Upper lobe of right lung (tissue), 1 donor: ENCODE data around the gene MYOD1. TPM values are rescaled to one million over a fixed set of nuclear protein-coding genes. Genes with fewer than 3 reads are reported as not detected.

Experiments
- ATAC-seq: fragments of 200-7000 bp; cut with Tn5 transposase; one replicate; pipeline ENCODE4 v1.9.1; 2020; ENCODE audit warnings: mild to moderate bottlenecking, moderate library complexity
- DNase-seq: peaks from one replicate; pipeline ENCODE4 v3.0.0-alpha.2; 2020
- H3K27ac ChIP-seq: fragments of 200-600 bp; one replicate; pipeline ENCODE4 v1.8.0; 2022
- H3K27me3 ChIP-seq: fragments of 200-600 bp; one replicate; pipeline ENCODE4 v1.8.0; 2022; ENCODE audit warnings: mild to moderate bottlenecking
- H3K36me3 ChIP-seq: fragments of 200-600 bp; one replicate; pipeline ENCODE4 v1.8.0; 2022
- H3K4me1 ChIP-seq: fragments of 200-600 bp; one replicate; pipeline ENCODE4 v1.8.0; 2022
- H3K4me3 ChIP-seq: fragments of 200-600 bp; one replicate; pipeline ENCODE4 v1.8.0; 2022; ENCODE audit warnings: mild to moderate bottlenecking
- H3K9me3 ChIP-seq: fragments of 200-600 bp; one replicate; pipeline ENCODE4 v1.8.0; 2022
- CTCF ChIP-seq: fragments of 200-600 bp; IDR thresholded peaks from one replicate; pipeline ENCODE4 v1.8.0; 2022; ENCODE audit warnings: antibody characterized with exemption
- intact Hi-C: fragments of 100-400 bp; cut with DNase I; formaldehyde crosslinking; loops from one replicate; pipeline ENCODE4 v1.11.0; 2022
- total RNA-seq: library from RNA; stranded (reverse); fragmentation: NEBNext Ultra II Directional; extraction: Animal tissue kit (Norgen Biotek cat#: 25700); gene quantifications from one replicate; pipeline ENCODE4 v1.2.1, GENCODE V29; 2021
- donor health status: DM: no; HTN: yes; CAD: no; lungs with severe emphysema.

MYOD1 gene
- total RNA-seq, 1 donor from 2014 or later, result not detected

GRCh38 chr11:17697175-17697949, 22.0 kb upstream of the MYOD1 start:
- peaks cover 43% of the 10 kb centered on the region for H3K27me3 ChIP-seq
- H3K27ac ChIP-seq, result no peak overlapping the region
- ATAC-seq (no peak), DNase-seq (no peak)
- no peaks in the 10 kb centered on the region for H3K36me3 ChIP-seq
- intact Hi-C loops, result no loop called here
- H3K4me3 ChIP-seq, result no peak overlapping the region
- H3K4me1 ChIP-seq, result no peaks in the 10 kb centered on the region
- no peak for TF ChIP-seq CTCF
- no peaks in the 10 kb centered on the region for H3K9me3 ChIP-seq

GRCh38 chr11:17699147-17700114, 19.9 kb upstream of the MYOD1 start:
- TF ChIP-seq CTCF, result no peak
- H3K36me3 ChIP-seq, result no peaks in the 10 kb centered on the region
- H3K27ac ChIP-seq, result no peak overlapping the region
- H3K4me3 ChIP-seq, result no peak overlapping the region
- no peak for ATAC-seq
- intact Hi-C loops, result no loop called here
- H3K4me1 ChIP-seq, result no peaks in the 10 kb centered on the region
- no peaks in the 10 kb centered on the region for H3K9me3 ChIP-seq
- H3K27me3 ChIP-seq, result peaks cover 27% of the 10 kb centered on the region
- no peak for DNase-seq

GRCh38 chr11:17700991-17701390, 18.4 kb upstream of the MYOD1 start:
- Histone ChIP-seq H3K4me1 (no peaks in the 10 kb centered on the region), H3K9me3 (no peaks in the 10 kb centered on the region), H3K4me3 (no peak overlapping the region), H3K27ac (no peak overlapping the region), H3K36me3 (no peaks in the 10 kb centered on the region), H3K27me3 (peaks cover 13% of the 10 kb centered on the region)
- no peak for ATAC-seq
- intact Hi-C loops, result no loop called here
- no peak for TF ChIP-seq CTCF
- no peak for DNase-seq

- no peaks in the 10 kb centered on the region for H3K27me3 ChIP-seq
- no peaks in the 10 kb centered on the region for H3K4me1 ChIP-seq
- DNase-seq, result no peak
- no peak overlapping the region for H3K4me3 ChIP-seq
- no peak for TF ChIP-seq CTCF
- no peaks in the 10 kb centered on the region for H3K36me3 ChIP-seq
- no peaks in the 10 kb centered on the region for H3K9me3 ChIP-seq
- H3K27ac ChIP-seq, result no peak overlapping the region
- intact Hi-C loops, result no loop called here
- ATAC-seq, result peak; percentile 52
Measured at GRCh38 chr11:17702876-17703275, 16.5 kb upstream of the MYOD1 start.

GRCh38 chr11:17703951-17704350, 15.4 kb upstream of the MYOD1 start:
- Histone ChIP-seq H3K9me3 (no peaks in the 10 kb centered on the region), H3K4me1 (no peaks in the 10 kb centered on the region), H3K36me3 (no peaks in the 10 kb centered on the region), H3K27ac (no peak overlapping the region), H3K4me3 (no peak overlapping the region), H3K27me3 (no peaks in the 10 kb centered on the region)
- intact Hi-C loops, result no loop called here
- DNase-seq (no peak), ATAC-seq (no peak)
- no peak for TF ChIP-seq CTCF
